ENCODE data around the gene CRIP2.

The CRIP2 gene

DNA sequence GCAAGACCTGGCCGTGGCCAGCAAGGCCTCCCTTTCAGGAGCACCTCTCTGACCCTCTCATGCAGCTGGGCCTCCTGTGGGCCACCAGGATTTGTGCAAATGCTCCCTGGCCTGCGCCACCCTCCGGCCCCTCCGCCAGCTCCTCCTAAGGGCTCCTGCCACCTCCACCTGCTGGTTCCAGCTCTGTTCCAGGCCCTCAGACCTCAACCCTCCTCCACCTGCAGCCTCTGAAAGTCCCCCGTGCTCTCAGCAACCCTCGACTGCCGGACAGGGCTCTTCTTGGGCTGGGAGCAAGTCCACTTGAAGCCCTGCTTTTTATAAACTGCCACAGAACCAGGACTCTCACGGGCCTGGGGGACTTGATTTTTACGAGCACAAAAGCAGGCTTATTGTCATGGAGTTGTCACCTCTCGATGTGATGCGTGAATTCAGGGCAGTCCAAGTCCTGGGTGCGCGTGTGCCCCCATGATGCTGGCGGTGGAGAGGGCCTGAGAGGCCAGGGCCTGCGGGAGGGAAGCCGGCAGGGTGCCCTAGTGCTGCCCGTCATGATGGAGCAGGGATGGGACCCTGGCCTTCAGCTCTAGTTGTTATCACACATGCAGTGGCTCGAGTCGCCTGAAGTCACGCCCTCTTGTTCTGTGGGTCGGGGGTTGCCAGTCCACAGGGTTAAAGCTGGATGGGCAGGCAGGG lies 25.6 kb downstream of the CRIP2 start:
- H3K4me3 ChIP-seq (replicated peaks in 1 of 2; ENCODE audit: low read depth in 2 of 2, low read length in 2 of 2): no peak overlapping the region
- DNase-seq (ENCODE audit: low read depth in 2 of 2): no peak
- TF ChIP-seq CTCF (IDR thresholded peaks at IDR 0.05; ENCODE audit: low read depth, low read length): no peak

DNA sequence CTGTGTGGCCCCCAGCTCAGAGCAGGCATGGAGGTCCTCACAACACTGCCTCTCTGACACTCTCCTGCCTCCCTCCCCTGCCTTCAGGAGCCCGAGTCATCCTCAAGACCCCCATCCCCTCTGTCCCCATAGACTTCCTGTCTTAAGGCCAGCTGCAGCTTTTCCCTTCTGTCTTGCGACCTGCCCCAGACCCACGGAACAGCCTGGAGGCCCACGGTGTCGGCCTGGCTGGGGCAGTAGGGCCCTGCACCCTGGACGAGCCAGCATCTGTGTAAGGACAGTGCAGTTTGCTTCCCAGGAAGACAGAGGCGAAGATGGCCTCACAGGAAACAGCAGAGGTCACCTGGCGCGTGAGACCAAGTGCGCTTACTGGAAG lies 26.1 kb downstream of the CRIP2 start:
- TF ChIP-seq CTCF (IDR thresholded peaks at IDR 0.05; ENCODE audit: low read depth, low read length): no peak
- no peak overlapping the region for H3K4me3 ChIP-seq (replicated peaks in 1 of 2; ENCODE audit: low read depth in 2 of 2, low read length in 2 of 2)
- DNase-seq (ENCODE audit: low read depth in 2 of 2): no peak

DNA sequence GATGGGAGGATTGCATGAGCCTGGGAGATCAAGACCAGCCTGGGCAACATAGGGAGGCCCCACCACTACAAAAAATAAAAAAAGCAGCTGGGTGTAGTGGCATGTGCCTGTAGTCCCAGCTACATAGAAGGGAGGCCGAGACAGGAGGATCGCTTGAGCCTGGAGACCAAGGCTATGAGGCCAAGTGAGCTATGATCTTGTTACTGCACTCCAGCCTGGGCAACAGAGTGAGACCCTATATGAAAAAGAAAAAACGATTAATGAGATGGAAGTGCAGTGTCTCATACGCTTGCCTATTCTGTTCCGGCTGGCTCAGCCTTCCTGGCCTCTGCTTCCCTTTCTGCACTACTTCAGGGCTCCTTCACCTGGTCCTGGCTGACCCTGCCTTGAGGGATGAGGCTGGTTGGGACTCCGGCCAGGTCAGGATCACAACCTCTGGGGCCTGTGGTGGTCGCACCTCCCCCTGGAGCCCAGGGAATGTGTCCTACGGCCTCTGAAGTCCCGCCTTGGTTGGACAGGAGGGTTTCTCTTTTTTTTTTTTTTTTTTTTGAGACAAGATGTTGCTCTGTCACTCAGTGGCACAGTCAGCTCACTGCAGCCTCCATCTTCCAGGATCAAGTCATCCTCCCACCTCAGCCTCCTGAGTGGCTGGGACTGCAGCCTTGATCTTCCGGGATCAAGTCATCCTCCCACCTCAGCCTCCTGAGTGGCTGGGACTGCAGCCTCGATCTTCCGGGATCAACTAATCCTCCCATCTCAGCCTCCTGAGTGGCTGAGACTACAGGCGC lies 27.1 kb downstream of the CRIP2 start:
- no peak for TF ChIP-seq CTCF (IDR thresholded peaks at IDR 0.05; ENCODE audit: low read depth, low read length)
- DNase-seq (ENCODE audit: low read depth in 2 of 2): no peak
- no peak overlapping the region for H3K4me3 ChIP-seq (replicated peaks in 1 of 2; ENCODE audit: low read depth in 2 of 2, low read length in 2 of 2)

DNA sequence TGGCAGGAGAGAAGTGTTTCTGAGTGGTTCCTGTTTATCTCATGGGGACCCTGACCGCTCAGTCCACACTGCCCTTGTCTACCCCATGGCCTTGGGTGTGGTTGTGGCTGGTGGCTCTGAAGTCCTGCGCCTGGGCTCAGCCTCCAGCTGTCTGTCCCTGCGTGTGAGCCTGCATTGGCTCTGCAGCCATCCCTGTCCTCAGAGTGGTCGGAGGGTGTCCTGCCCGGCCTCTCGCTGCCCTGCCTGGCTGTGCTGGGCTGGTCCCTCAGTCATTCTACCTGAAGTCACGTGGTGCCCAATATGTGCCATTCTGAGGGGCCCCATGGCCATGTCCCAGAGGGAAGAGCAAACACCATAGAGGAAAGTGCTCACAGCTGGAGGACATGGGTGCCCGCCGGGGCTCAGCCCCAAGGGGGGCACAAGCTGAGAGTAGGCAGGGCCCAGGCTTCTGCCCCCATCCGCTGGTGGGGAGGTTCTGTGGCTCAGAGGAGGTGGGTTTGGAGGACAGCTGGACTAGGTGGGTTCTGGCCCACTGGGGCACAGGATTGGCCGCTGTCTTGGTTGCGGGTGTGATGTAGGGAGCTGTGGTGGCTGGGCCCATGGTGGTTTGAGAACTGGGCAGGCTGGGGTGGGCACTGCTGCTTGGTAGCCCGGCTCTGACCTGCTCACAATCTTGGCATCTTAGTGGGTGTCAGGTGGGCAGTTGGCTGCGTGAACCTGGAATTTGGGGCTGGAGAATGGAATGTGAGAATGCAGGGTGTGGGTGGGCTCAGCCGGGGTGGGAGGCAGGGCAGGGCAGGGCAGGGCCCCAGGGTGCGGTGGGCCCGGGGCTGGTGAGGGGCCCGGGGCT lies 28.1 kb downstream of the CRIP2 start:
- DNase-seq (ENCODE audit: low read depth in 2 of 2): no peak

GRCh38 chr14:105503296-105503640 lies 28.6 kb downstream of the CRIP2 start:
- no peak for TF ChIP-seq CTCF (IDR thresholded peaks at IDR 0.05; ENCODE audit: low read depth, low read length)
- no peak overlapping the region for H3K4me3 ChIP-seq (replicated peaks in 1 of 2; ENCODE audit: low read depth in 2 of 2, low read length in 2 of 2)
- no peak for DNase-seq (ENCODE audit: low read depth in 2 of 2)

More for the DNA sequence above, 28.1 kb downstream of the CRIP2 start:
- no peak overlapping the region for H3K4me3 ChIP-seq (replicated peaks in 1 of 2; ENCODE audit: low read depth in 2 of 2, low read length in 2 of 2)
- no peak for TF ChIP-seq CTCF (IDR thresholded peaks at IDR 0.05; ENCODE audit: low read depth, low read length)

DNA sequence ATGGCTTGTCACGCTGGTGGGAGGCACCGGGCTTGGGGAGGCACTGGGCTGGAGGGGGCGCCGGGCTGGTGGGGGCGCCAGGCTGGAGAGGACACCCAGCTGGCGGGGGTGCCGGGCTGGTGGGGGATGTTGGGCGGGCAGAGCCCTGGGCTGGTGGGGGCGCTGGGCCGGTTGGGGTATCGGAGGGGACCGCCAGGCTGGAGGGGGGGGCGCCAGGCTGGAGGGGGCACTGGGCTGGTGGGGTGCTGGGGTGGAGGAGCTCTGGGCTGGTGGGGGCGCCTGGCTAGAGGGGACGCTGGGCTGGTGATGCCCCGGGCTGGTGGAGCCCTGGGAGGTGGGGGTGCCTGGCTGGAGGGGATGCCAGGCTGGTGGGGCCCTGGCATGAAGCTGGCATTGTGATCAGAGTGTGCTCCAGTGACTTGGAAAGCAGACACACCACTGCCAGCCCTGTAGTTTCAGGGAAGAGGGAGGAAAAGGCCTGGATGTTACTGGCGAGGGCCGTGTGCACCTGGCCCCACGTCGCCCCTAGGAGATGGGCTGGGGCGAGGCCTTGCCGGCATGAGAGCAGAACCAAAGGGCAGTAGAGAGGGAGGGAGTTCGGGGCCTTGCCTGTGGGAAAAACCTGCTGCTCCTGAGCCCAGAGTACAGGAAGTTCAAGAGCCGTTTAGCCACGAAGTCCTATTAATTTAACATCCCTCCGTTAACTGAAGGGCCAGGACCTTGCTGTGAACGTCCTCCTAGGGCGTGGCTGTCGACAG lies 29.5 kb downstream of the CRIP2 start:
- TF ChIP-seq CTCF (IDR thresholded peaks at IDR 0.05; ENCODE audit: low read depth, low read length): no peak
- no peak overlapping the region for H3K4me3 ChIP-seq (replicated peaks in 1 of 2; ENCODE audit: low read depth in 2 of 2, low read length in 2 of 2)
- no peak for DNase-seq (ENCODE audit: low read depth in 2 of 2)

Data from cardiac fibroblast (primary cell).